22Rv1 (cell line): ENCODE data around the gene ADCY5.

Experiments
- ZFX ChIP-seq: fragments of 450-650 bp; IDR thresholded peaks from 2 replicates; pipeline ENCODE4 v1.6.1; 2017; ENCODE audit warnings: antibody characterized with exemption, borderline replicate concordance
- TF ChIP-seq, protein P1 (sequence below): fragments of 450-650 bp; IDR thresholded peaks from 2 replicates; pipeline ENCODE4 v1.5.1; 2017; ENCODE audit warnings: mild to moderate bottlenecking

DNA sequence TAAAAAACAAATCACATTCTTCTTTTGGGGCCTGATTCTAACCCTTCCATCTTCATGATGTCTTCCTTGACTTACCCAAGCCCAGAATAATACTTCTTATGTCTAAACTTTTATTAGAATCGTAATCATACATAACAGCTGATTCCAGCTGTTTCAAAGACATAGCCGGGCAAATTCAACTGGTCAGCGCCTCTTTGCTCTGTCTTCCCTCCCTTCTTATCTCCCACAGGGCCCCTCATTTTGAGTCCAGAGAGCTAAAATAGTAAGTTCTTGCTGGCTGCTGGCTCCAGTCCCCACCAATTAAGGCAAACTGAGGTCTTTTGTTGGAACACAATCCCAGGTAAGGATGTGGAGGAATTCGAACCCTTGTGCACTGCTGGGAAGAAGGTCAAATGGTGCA lies 108.6 kb downstream of the ADCY5 start:
- TF ChIP-seq, protein P1, sequence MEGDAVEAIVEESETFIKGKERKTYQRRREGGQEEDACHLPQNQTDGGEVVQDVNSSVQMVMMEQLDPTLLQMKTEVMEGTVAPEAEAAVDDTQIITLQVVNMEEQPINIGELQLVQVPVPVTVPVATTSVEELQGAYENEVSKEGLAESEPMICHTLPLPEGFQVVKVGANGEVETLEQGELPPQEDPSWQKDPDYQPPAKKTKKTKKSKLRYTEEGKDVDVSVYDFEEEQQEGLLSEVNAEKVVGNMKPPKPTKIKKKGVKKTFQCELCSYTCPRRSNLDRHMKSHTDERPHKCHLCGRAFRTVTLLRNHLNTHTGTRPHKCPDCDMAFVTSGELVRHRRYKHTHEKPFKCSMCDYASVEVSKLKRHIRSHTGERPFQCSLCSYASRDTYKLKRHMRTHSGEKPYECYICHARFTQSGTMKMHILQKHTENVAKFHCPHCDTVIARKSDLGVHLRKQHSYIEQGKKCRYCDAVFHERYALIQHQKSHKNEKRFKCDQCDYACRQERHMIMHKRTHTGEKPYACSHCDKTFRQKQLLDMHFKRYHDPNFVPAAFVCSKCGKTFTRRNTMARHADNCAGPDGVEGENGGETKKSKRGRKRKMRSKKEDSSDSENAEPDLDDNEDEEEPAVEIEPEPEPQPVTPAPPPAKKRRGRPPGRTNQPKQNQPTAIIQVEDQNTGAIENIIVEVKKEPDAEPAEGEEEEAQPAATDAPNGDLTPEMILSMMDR = no peak
- TF ChIP-seq ZFX = no peak
